ENCODE data around the gene YWHAH.
A peak's percentile ranks its signal among the peaks of the same experiment; 100 is the strongest.

YWHAH gene

GRCh38 chr22:31943978-31944699, at the start of gene YWHAH:
TSS of gene YWHAH (plus strand) at chr22:31944535. CDS start at chr22:31944734, 199 bp downstream.
- DNase-seq: peak; percentile 92 to 94

- DNase-seq: no peak
These were observed 48.8 kb upstream of the YWHAH start for GRCh38 chr22:31895411-31896123.

- no peak for DNase-seq
These were observed 47.9 kb upstream of the YWHAH start for GRCh38 chr22:31896472-31896871.

- no peak for DNase-seq
These were observed 46.2 kb upstream of the YWHAH start for GRCh38 chr22:31897842-31898805.

- DNase-seq: no peak
These were observed 45.4 kb upstream of the YWHAH start for GRCh38 chr22:31898926-31899325.

- DNase-seq: no peak
These were observed 44.7 kb upstream of the YWHAH start for GRCh38 chr22:31899669-31900068.

GRCh38 chr22:31901388-31902137, 42.8 kb upstream of the YWHAH start:
- DNase-seq: no peak

GRCh38 chr22:31904651-31905050, 39.7 kb upstream of the YWHAH start:
- no peak for DNase-seq

GRCh38 chr22:31905356-31905755, 39.0 kb upstream of the YWHAH start:
- no peak for DNase-seq

GRCh38 chr22:31906086-31906485, 38.2 kb upstream of the YWHAH start:
- DNase-seq: no peak

GRCh38 chr22:31906569-31906968, 37.8 kb upstream of the YWHAH start:
- DNase-seq: no peak

GRCh38 chr22:31909977-31910376, 34.4 kb upstream of the YWHAH start:
- no peak for DNase-seq

- DNase-seq: no peak
These were observed 32.5 kb upstream of the YWHAH start for GRCh38 chr22:31911565-31912406.

- DNase-seq: no peak
These were observed 32.0 kb upstream of the YWHAH start for GRCh38 chr22:31912407-31912743.

- DNase-seq: no peak
These were observed 28.7 kb upstream of the YWHAH start for GRCh38 chr22:31915586-31915985.

- peak; percentile 27 to 39 for DNase-seq
These were observed 27.0 kb upstream of the YWHAH start for GRCh38 chr22:31917227-31917921.

GRCh38 chr22:31919730-31920129, 24.6 kb upstream of the YWHAH start:
- DNase-seq: no peak

GRCh38 chr22:31920306-31920705, 24.0 kb upstream of the YWHAH start:
- DNase-seq: no peak

- no peak for DNase-seq
These were observed 23.2 kb upstream of the YWHAH start for GRCh38 chr22:31921106-31921505.

GRCh38 chr22:31922534-31922933, 21.8 kb upstream of the YWHAH start:
- no peak for DNase-seq

GRCh38 chr22:31923136-31923535, 21.2 kb upstream of the YWHAH start:
- no peak for DNase-seq
